Fibroblast of pulmonary artery (primary cell): Measurements from ENCODE around the gene VANGL1.
"Not testable (repeated sequence)": the region's sequence is repeated elsewhere in the genome, so short reads cannot be mapped to it uniquely, and the experiment has no call there.

Source experiments
- DNase-seq: peaks from one replicate; pipeline ENCODE4 v3.0.0-alpha.2; 2010; ENCODE audit warnings: low read depth
- H3K4me3 ChIP-seq: replicated peaks from 2 replicates; pipeline ENCODE4 v1.5.1; 2011; ENCODE audit warnings: low read depth, mild to moderate bottlenecking, control low read depth, low read length, moderate library complexity
- CTCF ChIP-seq: IDR thresholded peaks from 2 replicates; pipeline ENCODE4 v1.5.1; 2011; ENCODE audit warnings: mild to moderate bottlenecking, control low read depth, low read length, inconsistent platforms; ENCODE audit errors: missing control alignments

The VANGL1 gene

DNA sequence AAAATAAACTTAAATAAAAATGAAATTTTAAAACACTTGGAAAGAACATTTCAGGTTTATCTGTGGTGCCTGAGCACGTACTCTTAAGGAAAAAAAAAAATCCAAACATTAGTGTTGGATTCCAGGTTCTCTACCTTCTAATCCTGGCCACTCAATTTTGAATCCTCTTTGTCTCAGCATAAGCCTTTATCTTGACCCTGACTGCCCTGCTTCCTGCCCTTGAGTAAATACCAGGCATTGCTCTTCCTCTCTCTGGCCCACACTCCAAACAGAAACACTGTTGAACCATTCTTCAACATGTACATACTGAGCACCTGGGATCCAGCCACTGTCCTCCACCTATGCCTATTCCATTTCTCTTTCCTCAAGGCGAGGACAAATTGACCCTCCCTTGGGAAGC lies 11.4 kb upstream of the VANGL1 start:
- TF ChIP-seq CTCF: no peak
- H3K4me3 ChIP-seq: no peak overlapping the region
- no peak for DNase-seq

GRCh38 chr1:115632251-115633026 lies 9.3 kb upstream of the VANGL1 start:
- no peak overlapping the region for H3K4me3 ChIP-seq
- TF ChIP-seq CTCF: no peak
- DNase-seq: no peak

GRCh38 chr1:115633606-115634005 lies 8.2 kb upstream of the VANGL1 start:
- DNase-seq, H3K4me3 ChIP-seq: not testable (repeated sequence)

- not testable (repeated sequence) for DNase-seq, H3K4me3 ChIP-seq
These were observed 4.5 kb upstream of the VANGL1 start for GRCh38 chr1:115637247-115637646.

GRCh38 chr1:115640384-115640783 lies 1.4 kb upstream of the VANGL1 start:
- DNase-seq: no peak
- H3K4me3 ChIP-seq: no peak overlapping the region
- TF ChIP-seq CTCF: no peak

GRCh38 chr1:115642168-115643072 lies 650 bp downstream of the VANGL1 start:
- H3K4me3 ChIP-seq: peak overlapping the region; percentile 77
- no peak for TF ChIP-seq CTCF
- peak; percentile 29 for DNase-seq

DNA sequence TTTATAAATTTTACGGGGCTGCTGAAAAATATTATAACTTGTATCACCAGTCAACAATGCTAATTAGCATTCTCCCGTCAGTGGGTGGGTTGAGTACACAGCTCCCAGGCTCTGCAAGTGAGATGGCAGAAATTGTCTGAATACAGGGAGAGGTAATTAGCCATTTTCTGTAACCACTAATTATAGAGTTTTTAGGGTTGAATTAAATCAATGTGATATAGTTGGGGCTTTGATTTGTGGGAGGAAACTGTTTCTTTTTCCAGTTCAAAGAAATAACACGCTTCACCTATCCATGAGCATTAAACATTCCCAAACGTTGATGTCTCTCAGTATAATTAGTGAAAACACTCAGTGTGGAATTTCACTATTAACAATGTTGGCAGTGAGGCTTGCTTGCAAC lies 1.5 kb downstream of the VANGL1 start:
- TF ChIP-seq CTCF: no peak
- H3K4me3 ChIP-seq: peak overlapping the region; percentile 77

More for the DNA sequence above, 1.5 kb downstream of the VANGL1 start:
- no peak for DNase-seq
